Measurements from ENCODE around the gene PLXNA2. TPM values are rescaled to one million over a fixed set of nuclear protein-coding genes. Genes with fewer than 3 reads are reported as not detected.

PLXNA2 gene
- total and polyA plus RNA-seq, 2 of the 8 experiments (the other 6 are each of a cell fraction or from before 2014, with no cell fraction given): 0.33 to 1.5 TPM

DNA sequence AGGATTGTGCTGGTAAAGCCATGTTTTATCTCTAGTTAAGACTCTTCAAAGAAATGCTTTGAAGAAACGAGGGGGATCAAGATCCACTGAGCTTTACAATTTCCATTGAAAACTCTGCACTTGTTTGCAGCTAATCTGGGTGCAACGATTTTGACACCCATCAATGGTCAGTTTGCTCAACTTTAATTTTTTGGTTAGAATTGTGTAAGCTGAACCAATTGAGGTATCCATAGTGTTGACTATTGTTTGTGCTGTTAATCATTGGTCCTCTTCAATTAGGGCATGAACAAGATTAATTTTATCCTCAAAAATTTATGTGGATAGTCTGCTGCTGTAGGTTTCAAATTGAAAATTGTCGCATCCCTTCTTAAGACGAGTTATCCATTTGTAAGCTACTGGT lies 17.7 kb upstream of the PLXNA2 start:
- H3K4me1 ChIP-seq (replicated peaks in 1 of 4; ENCODE audit: control insufficient read depth in 3 of 4, insufficient read depth in 4 of 4, low read length in 3 of 4): peaks cover 0 to 8% (median 4%) of the 10 kb centered on the region in 4 experiments; a peak in 5 of 7 replicates
- no peak overlapping the region for H2BK12ac ChIP-seq (ENCODE audit: low read depth, low read length)
- H3K14ac ChIP-seq (ENCODE audit: insufficient read length): no peak overlapping the region
- CTCF ChIA-PET (ENCODE audit: partially characterized antibody): interaction anchor here (0.9 to 1.3 kb wide), 2 partner anchors 10 to 240 kb away, joined by 3 to 6 read pairs; no protein-coding TSS in a partner anchor
- H3K4ac ChIP-seq (replicated peaks; ENCODE audit: insufficient read length, low read depth, low read length): no peak overlapping the region
- H3K36me3 ChIP-seq (ENCODE audit: control insufficient read depth in 2 of 4, insufficient read depth in 4 of 4, low read length in 3 of 4): no peaks in the 10 kb centered on the region
- H4K20me1 ChIP-seq (replicated peaks in 1 of 2; ENCODE audit: control insufficient read depth in 1 of 2, insufficient read depth in 2 of 2, low read length in 2 of 2): no peaks in the 10 kb centered on the region
- no peak overlapping the region for H2BK120ac ChIP-seq (replicated peaks; ENCODE audit: low read depth, low read length)
- H4K91ac ChIP-seq (replicated peaks; ENCODE audit: insufficient read length, low read length): no peak overlapping the region
- DNase-seq (ENCODE audit: low read depth in 1 of 2, low spot score in 2 of 2) (no peak), FAIRE-seq (no peak)
- H3K4me2 ChIP-seq (ENCODE audit: insufficient read depth in 1 of 2, low read depth in 2 of 2, low read length in 2 of 2): no peak overlapping the region
- WGBS, 2 experiments (ENCODE audit: extremely low coverage in 1 of 2, insufficient coverage in 1 of 2, insufficient read length in 1 of 2, insufficient replicate concordance in 2 of 2, low coverage in 1 of 2, low lambda C conversion rate in 2 of 2, missing lambda C conversion rate in 1 of 2): 69% methylated on average over 4 of the region's 4 CpGs; no CpG with 5 or more reads in 1 of the 2 experiments
- H4K8ac ChIP-seq (ENCODE audit: extremely low read depth, insufficient read depth, low read length): no peak overlapping the region
- H2AK5ac ChIP-seq (ENCODE audit: low read depth, low read length): no peak overlapping the region
- no peak overlapping the region for H2BK5ac ChIP-seq (ENCODE audit: low read depth, low read length)
- no peak overlapping the region for H3K18ac ChIP-seq (ENCODE audit: extremely low read depth, low read length)
- H2BK15ac ChIP-seq (ENCODE audit: low read length): no peak overlapping the region
- H3K27me3 ChIP-seq (replicated peaks in 1 of 4; ENCODE audit: control insufficient read depth in 3 of 4, extremely low read depth in 1 of 4, insufficient read depth in 3 of 4, low read length in 3 of 4): peaks cover 1 to 10% (median 2%) of the 10 kb centered on the region in 4 experiments; a peak in 4 of 7 replicates
- H3K23ac ChIP-seq (ENCODE audit: insufficient read length): no peak overlapping the region
- no peak overlapping the region for H3K27ac ChIP-seq (ENCODE audit: low read depth, low read length)
- H4K5ac ChIP-seq (ENCODE audit: insufficient read length, low read depth, low read length): no peak overlapping the region
- H3K79me2 ChIP-seq (ENCODE audit: control insufficient read depth in 1 of 2, insufficient read depth in 2 of 2, low read length in 2 of 2): no peaks in the 10 kb centered on the region
- no peak overlapping the region for H3K4me3 ChIP-seq (ENCODE audit: extremely low read depth in 1 of 4, insufficient read depth in 2 of 4, low read depth in 3 of 4, low read length in 4 of 4)
- H2BK20ac ChIP-seq (ENCODE audit: low read length): no peak overlapping the region
- H3K56ac ChIP-seq (replicated peaks; ENCODE audit: insufficient read length, low read depth, low read length): no peak overlapping the region
- H3K9ac ChIP-seq (replicated peaks in 1 of 4; ENCODE audit: extremely low read depth in 1 of 4, low read depth in 3 of 4, low read length in 3 of 4): no peak overlapping the region
- POLR2A ChIA-PET (ENCODE audit: partially characterized antibody): no interaction called here
- H2AFZ ChIP-seq (ENCODE audit: low read length): no peak overlapping the region
- no peaks in the 10 kb centered on the region for H3K23me2 ChIP-seq (ENCODE audit: low read depth, low read length)
- H3K9me3 ChIP-seq (ENCODE audit: insufficient read depth in 2 of 2, low read depth in 1 of 2, low read length in 1 of 2): no peaks in the 10 kb centered on the region
- no peaks in the 10 kb centered on the region for H3K79me1 ChIP-seq (ENCODE audit: low read depth, low read length)
- TF ChIP-seq ASH2L (IDR thresholded peaks at IDR 0.05; ENCODE audit: low read length) (no peak), SRF (IDR thresholded peaks at IDR 0.05; ENCODE audit: low read depth, low read length) (no peak), FOSL1 (IDR thresholded peaks at IDR 0.05; ENCODE audit: insufficient read depth, low read depth, low read length) (no peak), POLR2AphosphoS5 (IDR thresholded peaks at IDR 0.05; ENCODE audit: low read depth, low read length) (no peak), MAFK (IDR thresholded peaks at IDR 0.05; ENCODE audit: low read depth, low read length) (no peak), BCL11A (IDR thresholded peaks at IDR 0.05; ENCODE audit: low read depth in 2 of 2, low read length in 2 of 2) (no peak), CBX8 (IDR thresholded peaks at IDR 0.05; ENCODE audit: borderline replicate concordance, low read depth, low read length) (no peak), NRF1 (IDR thresholded peaks at IDR 0.05; ENCODE audit: low read depth, low read length) (no peak), SIRT6 (IDR thresholded peaks at IDR 0.05; ENCODE audit: low read length) (no peak)
- TF ChIP-seq, protein P1, sequence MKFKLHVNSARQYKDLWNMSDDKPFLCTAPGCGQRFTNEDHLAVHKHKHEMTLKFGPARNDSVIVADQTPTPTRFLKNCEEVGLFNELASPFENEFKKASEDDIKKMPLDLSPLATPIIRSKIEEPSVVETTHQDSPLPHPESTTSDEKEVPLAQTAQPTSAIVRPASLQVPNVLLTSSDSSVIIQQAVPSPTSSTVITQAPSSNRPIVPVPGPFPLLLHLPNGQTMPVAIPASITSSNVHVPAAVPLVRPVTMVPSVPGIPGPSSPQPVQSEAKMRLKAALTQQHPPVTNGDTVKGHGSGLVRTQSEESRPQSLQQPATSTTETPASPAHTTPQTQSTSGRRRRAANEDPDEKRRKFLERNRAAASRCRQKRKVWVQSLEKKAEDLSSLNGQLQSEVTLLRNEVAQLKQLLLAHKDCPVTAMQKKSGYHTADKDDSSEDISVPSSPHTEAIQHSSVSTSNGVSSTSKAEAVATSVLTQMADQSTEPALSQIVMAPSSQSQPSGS (IDR thresholded peaks at IDR 0.05; ENCODE audit: low read length): no peak
